Activated T-helper 1 cell treated with anti-CD3 and anti-CD28 coated beads, Interleukin-12 subunit alpha, Interleukin-12 subunit beta, Interleukin-2, Interleukin-4 antibody, amounts not matched to agents 30 ng/mL and 10 ng/mL and 1 ng/mL, durations not matched to agents 14 hours and 24 hours and 36 hours (primary cell): ENCODE results near the gene TEAD4. TPM values are rescaled to one million over a fixed set of nuclear protein-coding genes. Genes with fewer than 3 reads are reported as not detected.

Experiments
- DNase-seq: peaks from one replicate; pipeline ENCODE4 v3.0.0; 2021; ENCODE audit warnings: low spot score
- H3K27ac Mint-ChIP-seq: one replicate; pipeline ENCODE4 v1.8.0; 2021; ENCODE audit warnings: mild to moderate bottlenecking, mixed read lengths
- H3K27me3 Mint-ChIP-seq: one replicate; pipeline ENCODE4 v1.8.0; 2022; ENCODE audit warnings: mild to moderate bottlenecking, moderate library complexity, mixed read lengths; ENCODE audit not compliant: insufficient read depth
- H3K36me3 Mint-ChIP-seq: one replicate; pipeline ENCODE4 v1.8.0; 2021; ENCODE audit warnings: low read depth, mixed read lengths
- H3K4me1 Mint-ChIP-seq: one replicate; pipeline ENCODE4 v1.8.0; 2021; ENCODE audit warnings: low read depth, mixed read lengths
- H3K4me3 Mint-ChIP-seq: one replicate; pipeline ENCODE4 v1.8.0; 2021; ENCODE audit warnings: mild to moderate bottlenecking, moderate library complexity, mixed read lengths
- H3K9me3 Mint-ChIP-seq: one replicate; pipeline ENCODE4 v1.8.0; 2021; ENCODE audit warnings: mixed read lengths
- intact Hi-C: fragments of 100-400 bp; cut with micrococcal nuclease; formaldehyde crosslinking; loops from one replicate; pipeline ENCODE4 v1.15.1; 2024
- total RNA-seq: library from RNA; stranded (reverse); gene quantifications from 2 replicates; pipeline ENCODE4 v1.2.3, GENCODE V29; 2022

The TEAD4 gene
- total RNA-seq, 1 donor from 2014 or later, result 11.5 TPM

GRCh38 chr12:2992724-2993123, 33.5 kb downstream of the TEAD4 start:
- no peaks in the 10 kb centered on the region for H3K4me1 Mint-ChIP-seq
- no peak for DNase-seq
- no peak overlapping the region for H3K4me3 Mint-ChIP-seq
- intact Hi-C loops, result no loop called here
- H3K9me3 Mint-ChIP-seq, result no peaks in the 10 kb centered on the region
- H3K27ac Mint-ChIP-seq, result no peak overlapping the region
- no peaks in the 10 kb centered on the region for H3K36me3 Mint-ChIP-seq
- H3K27me3 Mint-ChIP-seq, result peaks cover 9% of the 10 kb centered on the region

DNA sequence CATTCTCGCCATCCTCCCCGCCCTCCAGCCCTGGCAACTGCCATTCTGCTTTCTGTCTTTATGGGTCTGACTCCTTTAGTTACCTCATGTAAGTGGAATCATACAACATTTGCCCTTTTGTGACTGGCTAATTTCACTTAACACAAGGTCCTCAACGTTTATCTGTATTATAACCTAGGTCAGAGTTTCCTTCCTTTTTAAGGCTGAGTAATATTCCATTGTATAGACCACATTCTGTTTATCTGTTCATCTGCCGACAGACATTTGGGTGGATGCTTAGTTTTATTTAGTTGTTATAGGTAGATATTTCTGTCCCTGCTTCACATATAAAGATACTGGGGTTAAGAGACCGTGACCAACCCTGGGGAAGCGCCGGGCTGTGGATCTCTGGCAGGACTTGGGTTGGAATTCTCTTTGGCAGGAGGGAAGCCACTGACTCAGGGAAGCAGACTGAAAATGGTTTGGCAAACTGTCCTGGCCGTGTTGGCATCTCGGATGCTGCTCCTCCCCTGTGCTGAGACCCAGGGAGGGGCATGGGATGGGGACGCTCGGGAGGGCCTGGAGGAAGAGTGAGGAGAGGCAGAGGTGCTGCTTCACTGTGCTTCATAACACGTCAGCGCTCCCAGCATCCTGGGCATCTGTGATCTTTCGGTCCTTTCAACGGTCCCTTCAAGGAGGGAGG, 38.9 kb downstream of the TEAD4 start:
- Mint-ChIP-seq H3K9me3 (no peaks in the 10 kb centered on the region), H3K27me3 (no peaks in the 10 kb centered on the region), H3K4me1 (no peaks in the 10 kb centered on the region), H3K4me3 (no peak overlapping the region), H3K36me3 (no peaks in the 10 kb centered on the region), H3K27ac (no peak overlapping the region)
- intact Hi-C loops, result no loop called here
- DNase-seq, result no peak

GRCh38 chr12:2998789-2999264, 39.6 kb downstream of the TEAD4 start:
- H3K9me3 Mint-ChIP-seq, result no peaks in the 10 kb centered on the region
- intact Hi-C loops, result no loop called here
- no peaks in the 10 kb centered on the region for H3K36me3 Mint-ChIP-seq
- no peaks in the 10 kb centered on the region for H3K4me1 Mint-ChIP-seq
- H3K4me3 Mint-ChIP-seq, result no peak overlapping the region
- no peak for DNase-seq
- no peak overlapping the region for H3K27ac Mint-ChIP-seq
- no peaks in the 10 kb centered on the region for H3K27me3 Mint-ChIP-seq

DNA sequence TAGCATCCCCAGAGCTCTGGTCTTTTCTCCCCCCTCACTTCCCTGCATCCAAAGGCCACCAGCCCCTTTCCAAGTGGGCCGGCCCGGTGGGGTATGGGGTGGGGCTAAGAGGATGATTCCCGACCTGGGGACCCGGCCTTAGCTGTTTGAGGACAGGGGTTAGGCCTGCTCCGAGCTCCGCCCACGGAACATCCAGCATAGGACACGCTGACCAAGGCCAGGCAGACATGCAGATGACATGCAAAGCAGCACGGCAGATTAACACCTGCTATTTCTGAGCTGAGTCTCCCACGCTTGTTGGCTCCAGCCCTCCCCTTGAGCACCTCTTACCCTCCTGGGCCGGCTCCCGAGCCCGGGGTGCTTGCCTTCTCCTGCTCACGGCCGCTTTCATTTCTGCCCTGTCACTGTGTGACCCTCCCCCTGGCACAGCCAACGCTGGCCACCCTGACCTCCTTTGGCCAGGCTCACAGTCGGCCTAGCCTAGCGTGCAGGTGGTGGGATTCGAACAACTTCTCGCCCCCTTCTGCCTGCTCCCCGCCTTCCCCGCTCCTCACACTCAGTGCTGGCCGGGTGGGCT, 40.2 kb downstream of the TEAD4 start:
- no peak overlapping the region for H3K4me3 Mint-ChIP-seq
- H3K9me3 Mint-ChIP-seq, result no peaks in the 10 kb centered on the region
- H3K36me3 Mint-ChIP-seq, result no peaks in the 10 kb centered on the region
- no peak overlapping the region for H3K27ac Mint-ChIP-seq
- no peak for DNase-seq
- no peaks in the 10 kb centered on the region for H3K4me1 Mint-ChIP-seq
- H3K27me3 Mint-ChIP-seq, result no peaks in the 10 kb centered on the region
- intact Hi-C loops, result no loop called here

DNA sequence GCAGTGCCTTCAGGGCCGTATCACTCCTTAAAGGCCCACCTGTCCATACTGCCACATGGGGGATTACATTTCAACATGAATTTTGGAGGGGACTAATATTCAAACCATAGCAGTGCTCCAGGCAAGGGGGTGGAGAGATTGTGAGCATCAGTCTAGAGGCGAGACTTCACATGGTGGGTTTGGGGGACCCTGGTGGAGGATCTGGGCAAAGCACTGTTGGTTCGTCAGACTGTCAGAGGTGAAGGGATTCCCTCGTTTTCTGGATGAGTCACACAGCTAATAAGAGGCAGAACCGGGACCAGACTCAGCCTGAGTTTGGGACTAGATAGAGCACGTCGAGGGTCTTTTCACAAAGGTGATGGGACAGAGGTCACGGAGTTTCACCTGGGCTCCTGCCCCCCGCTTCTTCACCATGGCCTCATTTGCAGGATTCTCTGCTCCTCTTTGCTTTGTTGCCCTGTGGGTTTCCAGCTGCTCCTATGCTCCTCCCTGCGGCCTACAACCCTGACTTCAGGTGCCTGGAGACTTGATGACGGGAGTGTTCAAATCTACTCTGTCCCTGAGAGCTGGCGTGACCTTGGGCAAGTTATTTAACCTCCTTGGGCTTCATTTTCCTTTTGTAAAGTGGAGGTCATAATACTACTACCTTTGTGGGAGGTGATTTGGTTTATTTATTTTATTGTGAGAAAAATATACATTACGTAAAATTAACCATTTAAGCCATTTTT, 41.5 kb downstream of the TEAD4 start:
- no peaks in the 10 kb centered on the region for H3K9me3 Mint-ChIP-seq
- H3K4me3 Mint-ChIP-seq, result no peak overlapping the region
- H3K36me3 Mint-ChIP-seq, result no peaks in the 10 kb centered on the region
- H3K4me1 Mint-ChIP-seq, result no peaks in the 10 kb centered on the region
- no peaks in the 10 kb centered on the region for H3K27me3 Mint-ChIP-seq
- intact Hi-C loops, result no loop called here
- no peak for DNase-seq
- H3K27ac Mint-ChIP-seq, result no peak overlapping the region

DNA sequence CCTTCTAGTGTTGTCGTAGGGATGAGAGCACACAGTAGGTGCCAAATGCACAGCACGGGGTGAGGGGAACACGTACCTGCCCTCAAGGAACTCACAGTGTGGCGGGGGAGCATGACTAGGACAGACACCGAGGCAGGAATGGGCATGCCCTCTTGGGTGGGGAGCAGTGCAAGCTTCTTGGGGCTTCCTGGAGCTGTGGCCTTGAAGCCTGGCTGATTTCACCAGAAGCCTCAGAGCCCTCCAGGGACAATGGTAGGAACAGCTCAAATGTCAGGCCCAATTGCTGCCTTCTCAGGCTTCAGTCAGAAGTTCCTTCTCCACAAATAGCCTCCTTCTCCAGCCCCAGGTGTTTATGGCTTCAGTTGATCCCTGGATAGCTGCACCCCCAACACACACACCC, 43.4 kb downstream of the TEAD4 start:
- Mint-ChIP-seq H3K36me3 (no peaks in the 10 kb centered on the region), H3K4me1 (no peaks in the 10 kb centered on the region), H3K27me3 (no peaks in the 10 kb centered on the region), H3K27ac (no peak overlapping the region), H3K4me3 (no peak overlapping the region), H3K9me3 (no peaks in the 10 kb centered on the region)
- intact Hi-C loops, result no loop called here
- DNase-seq, result no peak

DNA sequence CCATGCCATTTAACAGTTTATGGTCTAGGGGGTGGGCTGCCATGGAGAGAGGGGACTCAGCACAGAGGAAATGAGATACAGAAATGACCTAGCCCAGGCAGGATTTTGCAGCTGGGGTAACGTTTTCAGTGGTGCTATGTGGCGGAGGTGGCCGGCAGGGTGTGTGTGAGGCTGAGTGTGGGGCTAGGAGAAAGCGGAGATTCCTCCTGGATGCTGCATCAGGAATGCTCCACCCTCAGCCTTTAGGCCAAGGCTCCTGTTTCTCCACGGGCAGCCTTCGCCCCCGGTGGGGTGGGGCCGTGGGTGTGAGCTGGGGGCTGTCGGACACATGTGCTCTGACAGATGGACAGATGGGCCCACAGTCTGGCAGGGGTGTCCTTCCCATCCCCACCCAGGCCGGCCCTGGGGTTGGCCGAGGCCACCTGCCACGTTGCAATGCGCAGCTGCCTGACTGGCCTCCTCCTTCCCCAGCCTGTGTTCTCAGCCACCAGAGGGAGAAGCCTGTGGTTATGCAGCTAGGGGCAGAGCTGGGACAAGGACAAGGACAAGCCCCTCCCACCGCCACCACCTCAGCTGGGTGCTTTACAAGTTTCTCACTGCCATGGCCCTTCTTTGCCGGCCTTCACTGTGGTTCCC, 44.3 kb downstream of the TEAD4 start:
- H3K4me1 Mint-ChIP-seq, result no peaks in the 10 kb centered on the region
- intact Hi-C loops, result no loop called here
- no peaks in the 10 kb centered on the region for H3K36me3 Mint-ChIP-seq
- no peak overlapping the region for H3K27ac Mint-ChIP-seq
- no peak overlapping the region for H3K4me3 Mint-ChIP-seq
- no peaks in the 10 kb centered on the region for H3K9me3 Mint-ChIP-seq
- no peak for DNase-seq
- no peaks in the 10 kb centered on the region for H3K27me3 Mint-ChIP-seq

GRCh38 chr12:3004655-3005565, 45.7 kb downstream of the TEAD4 start:
- no peak for DNase-seq
- Mint-ChIP-seq H3K9me3 (no peaks in the 10 kb centered on the region), H3K27me3 (no peaks in the 10 kb centered on the region), H3K4me3 (no peak overlapping the region), H3K36me3 (no peaks in the 10 kb centered on the region), H3K4me1 (no peaks in the 10 kb centered on the region), H3K27ac (no peak overlapping the region)
- intact Hi-C loops, result no loop called here

- H3K4me1 Mint-ChIP-seq, result no peaks in the 10 kb centered on the region
- H3K9me3 Mint-ChIP-seq, result no peaks in the 10 kb centered on the region
- no peaks in the 10 kb centered on the region for H3K36me3 Mint-ChIP-seq
- H3K27ac Mint-ChIP-seq, result no peak overlapping the region
- no peak overlapping the region for H3K4me3 Mint-ChIP-seq
- no peak for DNase-seq
- no peaks in the 10 kb centered on the region for H3K27me3 Mint-ChIP-seq
- intact Hi-C loops, result no loop called here
Observed at GRCh38 chr12:3005736-3006135, 46.5 kb downstream of the TEAD4 start.

DNA sequence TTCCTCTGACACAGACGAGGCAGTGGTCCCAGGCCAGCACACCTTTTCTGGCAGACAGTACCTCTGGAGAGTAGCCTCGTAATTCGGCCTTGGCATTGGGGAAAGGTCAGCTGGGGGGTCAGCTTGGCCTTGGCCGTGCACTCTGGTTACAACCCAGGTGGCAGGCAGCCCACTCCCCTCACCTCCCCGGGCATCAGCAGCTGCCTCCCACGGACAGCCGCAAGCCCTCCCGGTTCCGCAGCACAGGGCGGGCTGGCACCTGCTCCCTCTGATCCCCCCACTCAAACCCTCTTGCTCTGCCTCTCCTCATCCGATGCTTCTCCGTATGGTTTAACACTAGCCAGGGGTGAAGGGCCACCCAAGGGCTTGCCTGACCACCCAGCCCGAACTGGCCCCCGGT, 50.6 kb downstream of the TEAD4 start:
- H3K27me3 Mint-ChIP-seq, result no peaks in the 10 kb centered on the region
- no peak for DNase-seq
- H3K36me3 Mint-ChIP-seq, result no peaks in the 10 kb centered on the region
- no peak overlapping the region for H3K27ac Mint-ChIP-seq
- no peak overlapping the region for H3K4me3 Mint-ChIP-seq
- no peaks in the 10 kb centered on the region for H3K4me1 Mint-ChIP-seq
- intact Hi-C loops, result no loop called here
- H3K9me3 Mint-ChIP-seq, result no peaks in the 10 kb centered on the region

DNA sequence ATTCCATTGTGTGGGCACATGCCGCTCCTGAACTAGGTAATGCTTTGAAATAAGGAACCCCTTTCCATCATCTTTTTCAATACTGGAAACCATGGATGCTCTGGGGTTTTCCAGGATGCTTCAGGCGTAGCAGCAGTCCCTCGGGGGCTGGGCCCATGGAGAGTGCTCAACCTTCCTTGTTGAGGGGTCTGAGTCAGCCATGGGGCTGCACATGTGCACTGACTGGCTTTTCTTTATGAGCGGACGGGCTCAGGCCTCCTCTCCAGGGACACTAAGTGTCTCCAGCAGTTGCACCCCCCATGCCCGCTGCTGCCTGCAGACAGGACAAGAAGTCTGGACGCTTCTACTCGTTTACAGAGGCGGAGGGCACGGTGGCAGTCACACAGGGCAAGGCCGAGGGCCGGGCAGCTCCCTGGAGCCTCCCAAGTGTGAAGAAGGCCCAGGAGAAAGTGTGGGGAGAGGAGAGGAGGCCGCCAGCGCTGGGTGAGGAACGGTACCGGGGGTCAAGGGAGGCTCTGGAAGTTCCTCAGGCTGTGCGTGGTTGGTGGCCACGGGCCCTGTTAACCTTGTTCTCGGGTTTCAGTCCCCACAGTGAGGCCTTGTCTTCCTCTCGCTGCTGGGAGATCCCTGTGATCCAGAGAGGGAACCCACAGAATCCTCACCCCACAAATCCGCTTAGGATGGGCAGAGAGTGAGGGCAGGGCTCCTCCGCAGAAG, 51.2 kb downstream of the TEAD4 start:
- Mint-ChIP-seq H3K36me3 (no peaks in the 10 kb centered on the region), H3K4me1 (no peaks in the 10 kb centered on the region), H3K9me3 (no peaks in the 10 kb centered on the region), H3K4me3 (no peak overlapping the region), H3K27ac (no peak overlapping the region), H3K27me3 (no peaks in the 10 kb centered on the region)
- DNase-seq, result no peak
- intact Hi-C loops, result no loop called here

GRCh38 chr12:3012786-3013185, 53.6 kb downstream of the TEAD4 start:
- intact Hi-C loops, result no loop called here
- no peak overlapping the region for H3K4me3 Mint-ChIP-seq
- no peaks in the 10 kb centered on the region for H3K9me3 Mint-ChIP-seq
- H3K27me3 Mint-ChIP-seq, result peaks cover 2% of the 10 kb centered on the region
- H3K36me3 Mint-ChIP-seq, result no peaks in the 10 kb centered on the region
- no peak overlapping the region for H3K27ac Mint-ChIP-seq
- H3K4me1 Mint-ChIP-seq, result no peaks in the 10 kb centered on the region
- no peak for DNase-seq
